Endodermal cell (in vitro differentiated cells): ENCODE results near the gene ZNF646. TPM values are rescaled to one million over a fixed set of nuclear protein-coding genes. Genes with fewer than 3 reads are reported as not detected.
A peak's percentile ranks its signal among the peaks of the same experiment; 100 is the strongest.

Experiments used
- DNase-seq: peaks from one replicate; pipeline ENCODE4 v3.0.0-alpha.2; 2017
- H3K27ac ChIP-seq: 2 replicates; pipeline ENCODE4 v1.5.1; 2013; ENCODE audit warnings: mild to moderate bottlenecking, low read depth, low read length, moderate library complexity
- H3K27me3 ChIP-seq: 2 replicates; pipeline ENCODE4 v1.6.1; 2013; ENCODE audit warnings: mild to moderate bottlenecking, low read length, moderate library complexity; ENCODE audit not compliant: insufficient read depth, control insufficient read depth, poor library complexity, severe bottlenecking
- H3K36me3 ChIP-seq: 2 replicates; pipeline ENCODE4 v1.7.0; 2013; ENCODE audit warnings: mild to moderate bottlenecking, low read length, moderate library complexity; ENCODE audit not compliant: control insufficient read depth, insufficient read depth
- H3K4me1 ChIP-seq: one replicate; pipeline ENCODE4 v1.7.0; 2013; ENCODE audit warnings: low read length; ENCODE audit not compliant: control insufficient read depth, insufficient read depth
- H3K4me3 ChIP-seq: 2 replicates; pipeline ENCODE4 v1.5.1; 2013; ENCODE audit warnings: mild to moderate bottlenecking, low read length, moderate library complexity
- H3K9ac ChIP-seq: 2 replicates; pipeline ENCODE4 v1.6.1; 2013; ENCODE audit warnings: mild to moderate bottlenecking, low read length, moderate library complexity; ENCODE audit not compliant: poor library complexity, severe bottlenecking; ENCODE audit errors: extremely low read depth
- H3K9me3 ChIP-seq: 2 replicates; pipeline ENCODE4 v1.6.1; 2013; ENCODE audit warnings: mild to moderate bottlenecking, low read length, moderate library complexity; ENCODE audit not compliant: control insufficient read depth
- H3K27ac Mint-ChIP-seq: 2 replicates; pipeline ENCODE4 v1.8.0; 2020; ENCODE audit warnings: mixed read lengths
- H3K27me3 Mint-ChIP-seq: 2 replicates; pipeline ENCODE4 v1.8.0; 2021; ENCODE audit warnings: mild to moderate bottlenecking, mixed read lengths; ENCODE audit not compliant: insufficient read depth
- H3K36me3 Mint-ChIP-seq: 2 replicates; pipeline ENCODE4 v1.8.0; 2020; ENCODE audit warnings: low read depth, mixed read lengths
- H3K4me1 Mint-ChIP-seq: 2 replicates; pipeline ENCODE4 v1.8.0; 2020; ENCODE audit warnings: mixed read lengths
- H3K4me3 Mint-ChIP-seq: 2 replicates; pipeline ENCODE4 v1.8.0; 2020; ENCODE audit warnings: mild to moderate bottlenecking, moderate library complexity, mixed read lengths
- H3K9me3 Mint-ChIP-seq: 2 replicates; pipeline ENCODE4 v1.8.0; 2020; ENCODE audit warnings: mild to moderate bottlenecking, mixed read lengths
- CTCF ChIP-seq: fragments of 200-600 bp; sonication (generic); conservative IDR thresholded peaks from 2 replicates; pipeline ENCODE4 v1.5.0; 2021; ENCODE audit warnings: antibody characterized with exemption, mild to moderate bottlenecking
- WGBS, 2 experiments: methylation state at CpG; one replicate each; pipeline versions ENCODE4 v1.1.5 to v1.1.7; 2013; ENCODE audit warnings: missing lambda C conversion rate in 2 of 2, mixed read lengths in 1 of 2; ENCODE audit not compliant: insufficient coverage in 1 of 2, insufficient read length in 1 of 2; 5-methylcytosine and 5-hydroxymethylcytosine counted together
- total RNA-seq, 2 donors: library from RNA; stranded (reverse); fragmentation: NEBNext Ultra II Directional in 1 of 2; extraction: Animal tissue kit (Norgen Biotek cat#: 25700) in 1 of 2; gene quantifications; 2 replicates in 1 of 2; 3 replicates in 1 of 2; pipeline ENCODE4 v1.2.1, GENCODE V29; 2021

The ZNF646 gene
- total RNA-seq, 2 donors from 2014 or later, result 24.9 to 29.2 TPM

DNA sequence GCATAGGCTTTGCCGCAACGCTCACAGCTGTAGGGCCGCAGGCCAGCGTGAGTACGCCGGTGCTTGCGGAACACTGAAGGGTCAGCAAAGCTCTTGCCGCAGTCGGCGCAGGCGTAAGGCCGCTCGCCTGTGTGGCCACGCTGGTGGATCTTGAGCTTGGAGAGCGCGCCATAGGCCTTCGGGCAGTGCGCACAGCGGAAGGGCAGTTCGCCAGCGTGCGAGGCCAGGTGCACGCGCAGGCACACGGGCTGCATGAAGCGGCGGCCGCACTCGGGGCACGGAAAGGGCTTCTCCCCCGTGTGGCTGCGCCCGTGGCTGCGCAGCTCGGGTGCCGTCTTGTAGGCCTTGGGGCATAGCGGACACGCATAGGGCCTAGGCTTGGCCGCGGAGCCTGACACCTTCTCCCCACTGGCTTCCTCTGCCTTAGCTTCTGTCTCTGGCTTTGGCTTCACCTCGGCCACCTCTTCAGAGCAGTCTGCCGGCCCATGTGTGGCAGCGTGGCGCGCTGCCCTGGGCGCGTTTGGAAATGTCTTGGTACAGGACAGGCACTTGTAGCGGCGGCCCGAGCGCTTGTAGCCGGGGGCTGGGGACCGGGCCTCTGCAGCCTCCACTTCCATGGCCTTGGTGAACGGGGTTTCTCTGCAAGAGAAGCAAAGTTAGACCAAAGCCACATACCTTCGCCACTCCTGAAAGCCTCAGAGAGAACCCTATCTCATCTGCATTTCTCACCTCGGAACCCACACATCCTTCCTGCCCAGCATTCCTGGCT lies 10.2 kb upstream of the ZNF646 start:
- no peak overlapping the region for H3K9ac ChIP-seq
- WGBS, 2 experiments, result 97% methylated on average over 46 to 56 of the region's 56 CpGs
- H3K36me3 ChIP-seq, result peaks cover 28% of the 10 kb centered on the region
- H3K27ac ChIP-seq, result no peak overlapping the region
- no peak overlapping the region for H3K27ac Mint-ChIP-seq
- no peak overlapping the region for H3K4me3 Mint-ChIP-seq
- TF ChIP-seq CTCF, result no peak
- H3K9me3 Mint-ChIP-seq, result no peaks in the 10 kb centered on the region
- no peaks in the 10 kb centered on the region for H3K9me3 ChIP-seq
- peaks cover 6% of the 10 kb centered on the region for H3K27me3 Mint-ChIP-seq
- DNase-seq, result no peak
- H3K4me1 ChIP-seq, result peaks cover 5% of the 10 kb centered on the region
- H3K27me3 ChIP-seq, result peaks cover 9% of the 10 kb centered on the region
- H3K4me3 ChIP-seq, result no peak overlapping the region
- peaks cover 51% of the 10 kb centered on the region for H3K36me3 Mint-ChIP-seq
- peaks cover 4% of the 10 kb centered on the region for H3K4me1 Mint-ChIP-seq

DNA sequence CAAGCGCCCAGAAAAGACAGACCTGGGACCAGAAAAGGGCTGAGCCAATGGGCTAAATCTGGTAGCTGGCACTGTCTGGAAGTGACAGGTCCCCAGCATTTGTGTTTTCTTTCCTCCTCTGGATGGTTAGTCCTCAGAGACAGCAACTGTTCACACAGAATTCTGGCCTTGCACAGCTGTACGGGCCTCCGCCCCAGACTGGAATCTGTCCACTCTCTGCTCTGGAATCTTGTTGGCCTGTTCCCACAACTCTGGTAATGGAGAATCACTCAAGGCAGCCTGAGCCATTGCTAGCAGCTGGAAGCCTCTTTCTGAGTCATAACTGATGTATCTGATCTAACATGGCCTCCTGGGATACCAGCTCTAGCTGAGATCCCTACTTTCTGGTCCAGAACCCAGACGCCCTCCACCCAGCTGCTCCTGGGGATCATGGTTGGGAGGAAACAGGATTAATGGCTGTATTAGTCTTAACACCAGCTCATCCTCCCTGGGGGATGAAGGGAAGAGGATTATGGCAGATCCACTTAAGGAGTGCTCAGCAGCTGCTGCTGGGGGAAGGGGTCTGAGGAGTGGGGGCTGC lies 9.2 kb upstream of the ZNF646 start:
- peaks cover 9% of the 10 kb centered on the region for H3K27me3 ChIP-seq
- no peaks in the 10 kb centered on the region for H3K9me3 ChIP-seq
- no peak for DNase-seq
- 89 to 94% methylated on average over 3 to 4 of the region's 4 CpGs for whole genome bisulfite sequencing, 2 experiments
- Mint-ChIP-seq H3K27ac (no peak overlapping the region), H3K36me3 (peaks cover 46% of the 10 kb centered on the region), H3K4me1 (peaks cover 4% of the 10 kb centered on the region), H3K9me3 (no peaks in the 10 kb centered on the region), H3K27me3 (peaks cover 6% of the 10 kb centered on the region), H3K4me3 (no peak overlapping the region)
- H3K4me3 ChIP-seq, result no peak overlapping the region
- H3K4me1 ChIP-seq, result peaks cover 5% of the 10 kb centered on the region
- H3K27ac ChIP-seq, result peak overlapping the region; percentile 14
- no peak overlapping the region for H3K9ac ChIP-seq
- no peak for TF ChIP-seq CTCF
- H3K36me3 ChIP-seq, result peaks cover 26% of the 10 kb centered on the region

- peaks cover 28% of the 10 kb centered on the region for H3K36me3 Mint-ChIP-seq
- Histone ChIP-seq H3K9me3 (no peaks in the 10 kb centered on the region), H3K27ac (no peak overlapping the region), H3K36me3 (peaks cover 18% of the 10 kb centered on the region), H3K4me3 (no peak overlapping the region), H3K9ac (no peak overlapping the region), H3K4me1 (peaks cover 5% of the 10 kb centered on the region), H3K27me3 (peaks cover 9% of the 10 kb centered on the region)
- no peak overlapping the region for H3K27ac Mint-ChIP-seq
- peaks cover 6% of the 10 kb centered on the region for H3K27me3 Mint-ChIP-seq
- H3K9me3 Mint-ChIP-seq, result no peaks in the 10 kb centered on the region
- 98% methylated on average over 3 of the region's 3 CpGs; no CpG with 5 or more reads in 1 of the 2 experiments for WGBS, 2 experiments
- TF ChIP-seq CTCF, result no peak
- H3K4me1 Mint-ChIP-seq, result peaks cover 11% of the 10 kb centered on the region
- DNase-seq, result no peak
- H3K4me3 Mint-ChIP-seq, result no peak overlapping the region
These were observed 6.9 kb upstream of the ZNF646 start for GRCh38 chr16:31067342-31067741.
